ENCODE data around the gene TEAD1.

DNA sequence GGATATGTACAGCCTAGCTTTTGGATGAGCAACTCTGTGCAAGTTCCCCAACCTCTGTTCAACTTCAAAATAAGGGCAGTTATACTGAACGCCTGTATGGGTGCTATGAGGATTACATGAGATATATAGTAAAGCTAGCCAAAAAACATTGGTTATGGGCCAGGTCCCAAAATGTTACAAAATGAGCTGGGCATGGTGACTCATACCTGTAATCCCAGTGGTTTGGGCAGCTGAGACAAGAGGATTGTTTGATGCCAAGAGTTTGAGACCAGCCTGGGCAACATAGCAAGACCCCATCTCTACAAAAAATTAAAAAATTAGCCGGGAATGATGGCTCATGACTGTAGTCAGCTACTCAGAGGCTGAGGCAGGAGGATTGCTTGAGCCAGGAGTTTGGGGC lies 118.4 kb downstream of the TEAD1 start:
- TF ChIP-seq, protein P1, sequence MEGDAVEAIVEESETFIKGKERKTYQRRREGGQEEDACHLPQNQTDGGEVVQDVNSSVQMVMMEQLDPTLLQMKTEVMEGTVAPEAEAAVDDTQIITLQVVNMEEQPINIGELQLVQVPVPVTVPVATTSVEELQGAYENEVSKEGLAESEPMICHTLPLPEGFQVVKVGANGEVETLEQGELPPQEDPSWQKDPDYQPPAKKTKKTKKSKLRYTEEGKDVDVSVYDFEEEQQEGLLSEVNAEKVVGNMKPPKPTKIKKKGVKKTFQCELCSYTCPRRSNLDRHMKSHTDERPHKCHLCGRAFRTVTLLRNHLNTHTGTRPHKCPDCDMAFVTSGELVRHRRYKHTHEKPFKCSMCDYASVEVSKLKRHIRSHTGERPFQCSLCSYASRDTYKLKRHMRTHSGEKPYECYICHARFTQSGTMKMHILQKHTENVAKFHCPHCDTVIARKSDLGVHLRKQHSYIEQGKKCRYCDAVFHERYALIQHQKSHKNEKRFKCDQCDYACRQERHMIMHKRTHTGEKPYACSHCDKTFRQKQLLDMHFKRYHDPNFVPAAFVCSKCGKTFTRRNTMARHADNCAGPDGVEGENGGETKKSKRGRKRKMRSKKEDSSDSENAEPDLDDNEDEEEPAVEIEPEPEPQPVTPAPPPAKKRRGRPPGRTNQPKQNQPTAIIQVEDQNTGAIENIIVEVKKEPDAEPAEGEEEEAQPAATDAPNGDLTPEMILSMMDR (IDR thresholded peaks at IDR 0.05), result no peak
- no peak for TF ChIP-seq POLR2A (IDR thresholded peaks at IDR 0.05)
